Neural cell (in vitro differentiated cells): ENCODE data around the gene PGK1.

Source experiments
- TAF1 ChIP-seq: IDR thresholded peaks from 2 replicates; pipeline ENCODE4 v1.6.1; 2012; ENCODE audit warnings: low read depth
- TF ChIP-seq, protein P1 (sequence below): fragments of 450-650 bp; IDR thresholded peaks from 2 replicates; pipeline ENCODE4 v1.5.1; 2014; ENCODE audit warnings: antibody characterized with exemption, mild to moderate bottlenecking, moderate library complexity; ENCODE audit not compliant: poor library complexity, severe bottlenecking

DNA sequence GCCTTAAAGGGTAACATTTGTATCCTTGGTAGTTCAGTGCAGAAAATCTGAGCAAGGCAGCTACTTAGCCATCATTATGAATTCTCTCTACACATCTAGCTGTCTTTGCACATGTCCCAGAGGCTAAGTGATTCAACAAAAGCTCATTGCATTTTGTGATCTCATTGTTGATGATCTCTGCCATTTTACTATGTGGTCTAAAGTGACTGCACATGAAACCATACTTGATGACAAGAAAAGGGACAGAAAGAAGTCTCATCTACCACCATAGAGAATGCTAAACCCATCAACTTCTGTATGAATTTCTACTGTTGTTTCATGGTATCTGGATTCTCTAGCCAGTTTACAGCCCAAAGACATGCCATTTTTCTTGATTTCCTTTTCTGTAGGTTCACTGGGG lies 5.9 kb upstream of the PGK1 start:
- TF ChIP-seq, protein P1, sequence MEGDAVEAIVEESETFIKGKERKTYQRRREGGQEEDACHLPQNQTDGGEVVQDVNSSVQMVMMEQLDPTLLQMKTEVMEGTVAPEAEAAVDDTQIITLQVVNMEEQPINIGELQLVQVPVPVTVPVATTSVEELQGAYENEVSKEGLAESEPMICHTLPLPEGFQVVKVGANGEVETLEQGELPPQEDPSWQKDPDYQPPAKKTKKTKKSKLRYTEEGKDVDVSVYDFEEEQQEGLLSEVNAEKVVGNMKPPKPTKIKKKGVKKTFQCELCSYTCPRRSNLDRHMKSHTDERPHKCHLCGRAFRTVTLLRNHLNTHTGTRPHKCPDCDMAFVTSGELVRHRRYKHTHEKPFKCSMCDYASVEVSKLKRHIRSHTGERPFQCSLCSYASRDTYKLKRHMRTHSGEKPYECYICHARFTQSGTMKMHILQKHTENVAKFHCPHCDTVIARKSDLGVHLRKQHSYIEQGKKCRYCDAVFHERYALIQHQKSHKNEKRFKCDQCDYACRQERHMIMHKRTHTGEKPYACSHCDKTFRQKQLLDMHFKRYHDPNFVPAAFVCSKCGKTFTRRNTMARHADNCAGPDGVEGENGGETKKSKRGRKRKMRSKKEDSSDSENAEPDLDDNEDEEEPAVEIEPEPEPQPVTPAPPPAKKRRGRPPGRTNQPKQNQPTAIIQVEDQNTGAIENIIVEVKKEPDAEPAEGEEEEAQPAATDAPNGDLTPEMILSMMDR = no peak
- TF ChIP-seq TAF1 = no peak
